ENCODE results near the gene MBD6. TPM values are rescaled to one million over a fixed set of nuclear protein-coding genes. Genes with fewer than 3 reads are reported as not detected.
A peak's percentile ranks its signal among the peaks of the same experiment; 100 is the strongest.
"Not testable (repeated sequence)": the region's sequence is repeated elsewhere in the genome, so short reads cannot be mapped to it uniquely, and the experiment has no call there.

The MBD6 gene
- total RNA-seq, 4 donors from 2014 or later = 5.5 to 20.3 (median 12.9) TPM

DNA sequence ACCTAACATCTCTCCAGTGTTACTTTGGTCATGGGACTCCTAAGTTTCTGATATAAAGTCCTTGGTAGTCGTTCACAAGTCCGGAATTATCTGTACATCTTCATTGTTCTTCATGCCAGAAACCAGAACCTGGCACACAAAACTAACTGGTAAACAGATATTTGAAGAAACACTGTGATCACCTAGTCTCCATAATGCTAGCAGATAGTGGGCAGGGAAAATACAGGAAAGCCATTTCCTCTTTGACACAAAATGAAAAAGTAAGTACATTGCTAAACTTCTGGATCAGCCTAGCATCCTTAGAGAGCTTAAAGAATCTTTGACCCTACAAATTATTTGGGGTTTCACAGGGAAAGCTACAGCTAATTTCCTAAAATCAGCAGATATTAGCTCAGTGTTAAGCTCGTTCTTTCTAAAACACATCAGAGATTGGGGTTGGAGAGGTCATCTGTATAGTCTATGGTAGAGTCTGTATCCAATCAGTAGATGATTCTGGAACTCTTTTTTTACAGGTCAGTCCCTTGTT, 7.2 kb upstream of the MBD6 start:
- peaks cover 6 to 69% of the 10 kb centered on the region in 2 donors for H3K36me3 ChIP-seq
- peaks cover 23 to 29% of the 10 kb centered on the region in 2 donors for H3K4me1 ChIP-seq
- H3K27me3 ChIP-seq = no peaks in the 10 kb centered on the region
- peak overlapping the region; percentile 18 to 98 (median 95) for H3K27ac ChIP-seq
- H3K4me3 ChIP-seq = no peak overlapping the region
- TF ChIP-seq POLR2A (IDR thresholded peaks at IDR 0.05) = no peak
- TF ChIP-seq, protein P1, sequence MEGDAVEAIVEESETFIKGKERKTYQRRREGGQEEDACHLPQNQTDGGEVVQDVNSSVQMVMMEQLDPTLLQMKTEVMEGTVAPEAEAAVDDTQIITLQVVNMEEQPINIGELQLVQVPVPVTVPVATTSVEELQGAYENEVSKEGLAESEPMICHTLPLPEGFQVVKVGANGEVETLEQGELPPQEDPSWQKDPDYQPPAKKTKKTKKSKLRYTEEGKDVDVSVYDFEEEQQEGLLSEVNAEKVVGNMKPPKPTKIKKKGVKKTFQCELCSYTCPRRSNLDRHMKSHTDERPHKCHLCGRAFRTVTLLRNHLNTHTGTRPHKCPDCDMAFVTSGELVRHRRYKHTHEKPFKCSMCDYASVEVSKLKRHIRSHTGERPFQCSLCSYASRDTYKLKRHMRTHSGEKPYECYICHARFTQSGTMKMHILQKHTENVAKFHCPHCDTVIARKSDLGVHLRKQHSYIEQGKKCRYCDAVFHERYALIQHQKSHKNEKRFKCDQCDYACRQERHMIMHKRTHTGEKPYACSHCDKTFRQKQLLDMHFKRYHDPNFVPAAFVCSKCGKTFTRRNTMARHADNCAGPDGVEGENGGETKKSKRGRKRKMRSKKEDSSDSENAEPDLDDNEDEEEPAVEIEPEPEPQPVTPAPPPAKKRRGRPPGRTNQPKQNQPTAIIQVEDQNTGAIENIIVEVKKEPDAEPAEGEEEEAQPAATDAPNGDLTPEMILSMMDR (IDR thresholded peaks at IDR 0.05 in 4 of 5, conservative IDR thresholded peaks at IDR 0.05 in 1 of 5) = no peak
- intact Hi-C loops (cut with DNase I; ENCODE audit: low total_unique reads) (no loop called here), in situ Hi-C loops (cut with MboI; ENCODE audit: low sequenced_read_pairs in 4 of 4) (loop anchor here in 1 of 4 donors (25.0 kb wide), 1 partner anchor 878 kb away; the partner anchor contains the start of genes ATP5F1B and BAZ2A)
- no peaks in the 10 kb centered on the region for H3K9me3 ChIP-seq
- ATAC-seq (no peak), DNase-seq (no peak)

DNA sequence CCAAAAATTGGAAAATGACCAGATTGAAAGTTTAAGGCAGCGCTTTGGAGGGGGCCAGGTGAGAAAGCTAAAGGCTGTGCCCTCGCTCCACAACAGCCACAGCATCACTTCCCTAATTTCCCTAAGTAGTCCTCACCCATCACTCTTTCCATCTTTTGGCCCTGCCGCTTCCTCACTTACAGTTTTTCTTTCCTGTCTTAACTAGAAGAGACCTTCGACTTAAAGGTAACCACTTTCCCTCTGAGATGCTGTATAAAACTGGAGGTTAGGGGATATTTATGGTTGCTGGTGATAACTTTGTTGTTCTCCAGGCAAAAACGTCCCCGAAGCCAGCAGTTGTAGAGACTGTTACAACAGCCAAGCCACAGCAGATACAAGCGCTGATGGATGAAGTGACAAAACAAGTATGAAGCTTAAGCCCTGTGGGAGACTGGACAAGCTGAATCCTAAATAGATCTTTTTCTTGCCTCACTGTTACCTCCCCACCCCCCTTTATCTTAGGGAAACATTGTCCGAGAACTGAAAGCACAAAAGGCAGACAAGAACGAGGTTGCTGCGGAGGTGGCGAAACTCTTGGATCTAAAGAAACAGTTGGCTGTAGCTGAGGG, 6.6 kb upstream of the MBD6 start:
- intact Hi-C loops (cut with DNase I; ENCODE audit: low total_unique reads) (no loop called here), in situ Hi-C loops (cut with MboI; ENCODE audit: low sequenced_read_pairs in 4 of 4) (loop anchor here in 1 of 4 donors (25.0 kb wide), 1 partner anchor 879 kb away; the partner anchor contains the start of genes ATP5F1B and BAZ2A)
- Histone ChIP-seq H3K4me3 (no peak overlapping the region), H3K9me3 (no peaks in the 10 kb centered on the region), H3K4me1 (peaks cover 26 to 31% of the 10 kb centered on the region in 2 donors), H3K27me3 (no peaks in the 10 kb centered on the region), H3K27ac (peak overlapping the region; percentile 93 to 98 (median 96)), H3K36me3 (peaks cover 6 to 65% of the 10 kb centered on the region in 2 donors)
- TF ChIP-seq, protein P1 (IDR thresholded peaks at IDR 0.05 in 4 of 5, conservative IDR thresholded peaks at IDR 0.05 in 1 of 5) = no peak
- no peak for TF ChIP-seq POLR2A (IDR thresholded peaks at IDR 0.05)
- DNase-seq (no peak), ATAC-seq (no peak)

DNA sequence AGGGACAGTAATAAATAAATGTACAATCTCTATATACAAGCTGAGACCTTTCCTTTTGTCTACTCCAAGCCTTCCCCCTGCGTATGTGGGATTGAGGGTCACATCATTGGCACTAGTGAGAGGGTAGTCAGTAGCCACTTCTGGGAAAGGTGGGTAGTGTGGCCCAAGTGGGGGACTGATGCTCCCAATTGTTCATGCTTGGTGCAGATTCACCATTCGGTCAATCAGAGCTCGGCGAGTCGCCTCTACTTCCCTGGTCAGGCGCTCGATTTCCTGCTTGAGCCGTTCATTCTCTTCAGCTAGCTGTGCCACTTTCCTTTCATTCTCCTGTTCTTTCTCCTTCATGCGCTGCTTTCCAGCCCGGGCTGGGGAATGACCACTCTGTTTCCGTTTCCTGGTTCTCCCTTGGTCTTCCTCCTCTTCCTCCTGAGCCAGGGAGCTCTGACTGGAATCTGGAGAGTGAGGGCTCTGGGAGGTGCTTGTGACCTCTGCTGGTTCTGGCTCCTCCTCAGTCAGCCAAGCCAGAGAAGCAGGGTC, 5.9 kb upstream of the MBD6 start:
- DNase-seq (no peak), ATAC-seq (no peak)
- Histone ChIP-seq H3K27ac (peak overlapping the region; percentile 93 to 98 (median 96)), H3K36me3 (peaks cover 6 to 59% of the 10 kb centered on the region in 2 donors), H3K4me3 (no peak overlapping the region), H3K27me3 (no peaks in the 10 kb centered on the region), H3K9me3 (no peaks in the 10 kb centered on the region), H3K4me1 (peaks cover 33 to 37% of the 10 kb centered on the region in 2 donors)
- in situ Hi-C loops (cut with MboI; ENCODE audit: low sequenced_read_pairs in 4 of 4) = loop anchor here in 1 of 4 donors (25.0 kb wide), 1 partner anchor 879 kb away; the partner anchor contains the start of genes ATP5F1B and BAZ2A
- TF ChIP-seq, protein P1 (IDR thresholded peaks at IDR 0.05 in 4 of 5, conservative IDR thresholded peaks at IDR 0.05 in 1 of 5) = no peak
- TF ChIP-seq POLR2A (IDR thresholded peaks at IDR 0.05) = no peak
- intact Hi-C loops (cut with DNase I; ENCODE audit: low total_unique reads) = no loop called here

DNA sequence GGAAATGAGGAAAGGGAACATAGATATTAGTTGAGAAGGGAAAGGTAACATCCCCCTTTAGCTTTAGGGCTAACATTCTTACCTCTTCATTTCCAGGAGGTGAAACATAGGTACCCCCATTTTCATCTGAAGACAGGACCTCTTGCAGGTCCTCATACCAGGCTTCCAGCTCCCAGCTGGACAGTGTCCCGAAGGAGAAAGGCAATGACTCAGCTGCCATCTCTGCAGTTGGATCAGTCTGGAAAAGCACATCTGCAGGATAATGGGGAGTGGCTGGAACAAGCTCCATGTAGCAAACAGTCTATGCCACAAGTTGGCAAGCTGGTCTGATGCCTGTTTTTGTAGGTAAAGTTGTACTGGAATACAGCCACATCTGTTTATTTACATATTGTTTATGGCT, 5.4 kb upstream of the MBD6 start:
- peak overlapping the region in 2 of 4 donors; percentile 42 to 80 for H3K4me3 ChIP-seq
- DNase-seq (peak; percentile 29 to 74), ATAC-seq (no peak)
- peaks cover 38 to 42% of the 10 kb centered on the region in 2 donors for H3K4me1 ChIP-seq
- peak overlapping the region; percentile 93 to 98 (median 96) for H3K27ac ChIP-seq
- H3K36me3 ChIP-seq = peaks cover 6 to 54% of the 10 kb centered on the region in 2 donors
- in situ Hi-C loops (cut with MboI; ENCODE audit: low sequenced_read_pairs in 4 of 4) = loop anchor here in 1 of 4 donors (25.0 kb wide), 1 partner anchor 880 kb away; the partner anchor contains the start of genes ATP5F1B and BAZ2A
- H3K27me3 ChIP-seq = no peaks in the 10 kb centered on the region
- TF ChIP-seq, protein P1 (IDR thresholded peaks at IDR 0.05 in 4 of 5, conservative IDR thresholded peaks at IDR 0.05 in 1 of 5) = no peak
- TF ChIP-seq POLR2A (IDR thresholded peaks at IDR 0.05) = no peak
- no peaks in the 10 kb centered on the region for H3K9me3 ChIP-seq
- intact Hi-C loops (cut with DNase I; ENCODE audit: low total_unique reads) = no loop called here

DNA sequence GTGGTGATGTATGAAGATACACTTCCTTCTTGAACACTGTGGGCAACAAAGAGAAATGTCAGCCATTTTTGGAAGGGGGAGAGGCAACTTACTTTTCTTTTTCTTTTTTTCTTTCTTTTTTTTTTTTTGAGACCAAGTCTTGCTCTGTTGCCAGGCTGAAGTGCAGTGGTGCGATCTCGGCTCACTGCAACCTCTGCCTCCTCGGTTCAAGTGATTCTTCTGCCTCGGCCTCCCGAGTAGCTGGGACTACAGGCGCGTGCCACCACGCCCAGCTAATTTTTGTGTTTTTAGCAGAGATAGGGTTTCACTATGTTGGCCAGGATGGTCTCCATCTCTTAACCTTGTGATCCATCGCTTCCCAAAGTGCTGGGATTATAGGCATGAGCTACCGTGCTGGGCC, 4.9 kb upstream of the MBD6 start:
- H3K27me3 ChIP-seq; DNase-seq; ATAC-seq; intact Hi-C loops (cut with DNase I; ENCODE audit: low total_unique reads); H3K9me3 ChIP-seq: not testable (repeated sequence)
- peak overlapping the region; percentile 42 to 84 (median 80) for H3K4me3 ChIP-seq
- H3K27ac ChIP-seq = peak overlapping the region; percentile 93 to 98 (median 96)
- in situ Hi-C loops (cut with MboI; ENCODE audit: low sequenced_read_pairs in 4 of 4) = loop anchor here in 1 of 4 donors (25.0 kb wide), 1 partner anchor 880 kb away; the partner anchor contains the start of genes ATP5F1B and BAZ2A
- peaks cover 39 to 43% of the 10 kb centered on the region in 2 donors for H3K4me1 ChIP-seq
- peaks cover 6 to 49% of the 10 kb centered on the region in 2 donors for H3K36me3 ChIP-seq
